Activated T-helper 17 cell treated with anti-CD3 and anti-CD28 coated beads, Interleukin-2, amount 50 U/mL, for 72 hours (primary cell): ENCODE data around the gene NUCB2. TPM values are rescaled to one million over a fixed set of nuclear protein-coding genes. Genes with fewer than 3 reads are reported as not detected.

Source experiments
- ATAC-seq: fragments of 150-1000 bp; cut with Tn5 transposase; replicated peaks from 2 replicates; pipeline ENCODE4 v1.10.0; 2021; ENCODE audit warnings: mild to moderate bottlenecking, moderate library complexity
- H3K27ac Mint-ChIP-seq: one replicate; pipeline ENCODE4 v1.8.0; 2022; ENCODE audit warnings: mixed read lengths
- H3K27me3 Mint-ChIP-seq: one replicate; pipeline ENCODE4 v1.8.0; 2022; ENCODE audit warnings: mixed read lengths
- H3K36me3 Mint-ChIP-seq: one replicate; pipeline ENCODE4 v1.8.0; 2022; ENCODE audit warnings: low read depth, mild to moderate bottlenecking, mixed read lengths
- H3K4me1 Mint-ChIP-seq: one replicate; pipeline ENCODE4 v1.8.0; 2022; ENCODE audit warnings: mixed read lengths
- H3K4me3 Mint-ChIP-seq: one replicate; pipeline ENCODE4 v1.8.0; 2022; ENCODE audit warnings: mild to moderate bottlenecking, mixed read lengths
- H3K9me3 Mint-ChIP-seq: one replicate; pipeline ENCODE4 v1.8.0; 2022; ENCODE audit warnings: mixed read lengths
- total RNA-seq, 2 donors: library from RNA; stranded (reverse); gene quantifications; one replicate each; pipeline ENCODE4 v1.2.3, GENCODE V29; 2022

Gene NUCB2
- total RNA-seq, 2 donors from 2014 or later, result 28.3 to 39.0 TPM

DNA sequence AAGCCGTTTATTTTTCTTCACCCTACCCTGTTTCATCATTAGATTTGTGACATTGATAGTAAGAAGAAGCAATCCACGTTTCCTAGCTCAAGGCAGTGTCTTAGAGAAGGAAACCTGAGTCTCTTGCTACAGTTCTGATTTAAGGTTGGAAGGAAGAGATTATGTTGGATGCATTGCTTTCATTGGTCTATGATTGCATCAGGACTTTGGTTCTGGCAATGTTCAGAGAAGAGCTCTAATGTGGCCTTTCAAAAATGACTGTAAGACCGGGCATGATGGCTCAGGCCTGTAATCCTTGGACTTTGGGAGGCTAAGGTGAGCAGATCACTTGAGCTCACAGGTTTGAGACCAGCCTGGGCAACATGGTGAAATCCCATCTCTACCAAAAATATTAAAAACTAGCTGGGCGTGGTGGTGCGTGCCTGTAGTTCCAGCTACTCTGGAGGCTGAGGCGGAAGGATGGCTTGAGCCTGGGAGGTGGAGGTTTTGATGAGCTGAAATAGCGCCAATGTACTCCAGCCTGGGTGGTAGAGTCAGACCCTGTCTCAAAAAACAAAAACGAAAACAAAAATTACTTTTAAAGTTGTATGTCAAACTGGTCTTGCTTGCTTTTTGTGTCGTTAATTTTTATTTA is 4.1 kb downstream of the NUCB2 start:
- Mint-ChIP-seq H3K9me3 (no peaks in the 10 kb centered on the region), H3K4me1 (peaks cover 6% of the 10 kb centered on the region), H3K27me3 (no peaks in the 10 kb centered on the region), H3K36me3 (no peaks in the 10 kb centered on the region), H3K27ac (no peak overlapping the region), H3K4me3 (no peak overlapping the region)
- no peak for ATAC-seq

DNA sequence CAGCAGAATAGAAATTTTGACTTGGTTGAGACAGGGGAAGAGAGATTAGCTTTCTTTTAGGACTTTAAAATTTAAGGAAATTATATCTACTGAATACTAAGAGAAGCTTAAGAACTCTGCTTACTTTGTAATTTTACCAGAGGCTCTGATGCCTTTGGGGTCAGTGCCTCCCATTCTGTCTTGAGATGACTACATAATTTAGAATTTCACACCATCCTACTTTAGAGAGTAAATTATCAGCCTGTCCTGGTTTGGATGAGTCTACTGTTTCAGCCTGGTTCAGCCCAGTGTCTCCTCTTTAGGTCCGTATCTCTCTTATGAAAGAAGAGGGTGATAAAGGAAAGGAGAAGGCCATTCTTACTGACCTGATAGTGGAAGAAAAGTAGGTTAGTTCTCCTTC is 9.8 kb downstream of the NUCB2 start:
- H3K27me3 Mint-ChIP-seq, result no peaks in the 10 kb centered on the region
- no peak overlapping the region for H3K4me3 Mint-ChIP-seq
- no peak for ATAC-seq
- no peaks in the 10 kb centered on the region for H3K36me3 Mint-ChIP-seq
- no peak overlapping the region for H3K27ac Mint-ChIP-seq
- no peaks in the 10 kb centered on the region for H3K9me3 Mint-ChIP-seq
- H3K4me1 Mint-ChIP-seq, result peaks cover 5% of the 10 kb centered on the region

DNA sequence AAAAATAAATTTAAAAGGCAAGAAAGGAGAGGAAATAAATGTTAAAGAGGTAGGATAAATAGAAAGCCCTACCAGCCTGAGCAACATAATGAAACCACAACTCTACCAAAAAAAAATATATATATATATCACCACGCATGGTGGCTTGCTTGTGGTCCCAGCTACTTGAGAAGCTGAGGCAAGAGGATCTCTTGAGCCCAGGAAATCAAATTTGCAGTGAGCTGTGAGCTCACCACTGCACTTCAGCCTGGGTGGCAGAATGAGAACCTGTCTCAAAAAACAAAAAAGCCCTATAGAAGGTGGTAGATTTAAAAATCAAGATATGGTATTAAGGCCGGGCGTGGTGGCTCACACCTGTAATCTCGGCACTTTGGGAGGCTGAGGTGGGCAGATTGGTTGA is 10.5 kb downstream of the NUCB2 start:
- no peaks in the 10 kb centered on the region for H3K27me3 Mint-ChIP-seq
- H3K4me3 Mint-ChIP-seq, result no peak overlapping the region
- no peaks in the 10 kb centered on the region for H3K36me3 Mint-ChIP-seq
- no peak for ATAC-seq
- no peak overlapping the region for H3K27ac Mint-ChIP-seq
- no peaks in the 10 kb centered on the region for H3K9me3 Mint-ChIP-seq
- H3K4me1 Mint-ChIP-seq, result peaks cover 5% of the 10 kb centered on the region

DNA sequence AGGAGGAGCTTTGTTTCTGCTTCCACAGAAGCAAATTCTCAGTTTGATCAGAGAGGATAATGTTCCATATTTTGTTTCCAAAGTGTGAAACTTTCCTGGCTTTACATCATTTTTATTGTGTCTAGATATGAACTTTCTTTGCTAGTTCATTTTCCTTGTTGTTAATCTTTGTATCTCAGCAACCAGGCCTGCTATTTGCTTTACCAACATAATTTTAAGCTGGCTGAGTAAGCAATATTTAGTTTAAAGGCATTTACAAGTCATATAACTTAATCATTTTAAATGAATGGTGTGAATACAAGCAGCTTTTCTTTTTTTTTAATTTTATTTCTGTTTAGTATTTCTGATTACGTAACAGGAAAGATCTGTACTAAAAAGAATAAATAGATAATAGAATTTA is 15.2 kb downstream of the NUCB2 start:
- Mint-ChIP-seq H3K4me1 (peaks cover 14% of the 10 kb centered on the region), H3K27ac (no peak overlapping the region), H3K27me3 (no peaks in the 10 kb centered on the region), H3K36me3 (no peaks in the 10 kb centered on the region), H3K9me3 (no peaks in the 10 kb centered on the region), H3K4me3 (no peak overlapping the region)
- ATAC-seq, result no peak

DNA sequence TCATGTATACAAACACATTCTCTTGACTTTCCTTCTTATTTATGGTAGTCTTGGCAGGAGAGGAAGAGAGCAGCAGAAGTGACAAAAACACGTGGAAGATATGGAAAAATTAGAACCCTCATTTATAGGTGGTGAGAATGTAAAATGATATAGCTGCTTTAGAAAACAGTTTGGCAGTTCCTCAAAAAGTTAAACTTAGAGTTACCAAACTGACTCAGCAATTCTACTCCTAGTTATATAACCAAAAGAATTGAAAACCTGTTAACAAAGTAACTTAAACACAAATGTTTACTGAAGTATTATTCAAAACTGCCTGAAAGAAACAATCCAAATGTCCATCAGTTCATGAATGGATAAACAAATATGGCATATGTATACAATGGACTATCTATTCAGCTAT is 16.8 kb downstream of the NUCB2 start:
- Mint-ChIP-seq H3K9me3 (no peaks in the 10 kb centered on the region), H3K4me3 (no peak overlapping the region), H3K36me3 (peaks cover 2% of the 10 kb centered on the region), H3K27ac (no peak overlapping the region), H3K27me3 (no peaks in the 10 kb centered on the region), H3K4me1 (peaks cover 21% of the 10 kb centered on the region)
- no peak for ATAC-seq

DNA sequence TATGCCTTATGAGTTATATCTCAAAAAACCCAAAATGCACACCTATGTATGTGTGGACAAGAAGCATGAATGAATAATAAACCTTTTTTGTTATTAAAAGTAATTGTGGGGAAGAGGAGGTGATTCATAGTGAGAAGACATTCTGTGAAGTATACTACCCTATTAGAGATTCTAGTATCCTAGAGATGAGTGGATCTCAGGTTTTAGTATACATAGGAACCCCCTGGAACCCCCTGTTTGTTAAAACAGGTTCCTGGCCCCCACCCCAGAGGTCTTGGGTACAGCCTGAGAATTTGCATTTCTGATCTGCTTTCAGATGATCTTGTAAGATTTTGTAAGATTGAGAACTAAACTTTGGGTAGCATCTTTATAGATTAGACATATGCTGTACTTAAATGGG is 17.5 kb downstream of the NUCB2 start:
- H3K9me3 Mint-ChIP-seq, result no peaks in the 10 kb centered on the region
- peak; percentile 28 for ATAC-seq

DNA sequence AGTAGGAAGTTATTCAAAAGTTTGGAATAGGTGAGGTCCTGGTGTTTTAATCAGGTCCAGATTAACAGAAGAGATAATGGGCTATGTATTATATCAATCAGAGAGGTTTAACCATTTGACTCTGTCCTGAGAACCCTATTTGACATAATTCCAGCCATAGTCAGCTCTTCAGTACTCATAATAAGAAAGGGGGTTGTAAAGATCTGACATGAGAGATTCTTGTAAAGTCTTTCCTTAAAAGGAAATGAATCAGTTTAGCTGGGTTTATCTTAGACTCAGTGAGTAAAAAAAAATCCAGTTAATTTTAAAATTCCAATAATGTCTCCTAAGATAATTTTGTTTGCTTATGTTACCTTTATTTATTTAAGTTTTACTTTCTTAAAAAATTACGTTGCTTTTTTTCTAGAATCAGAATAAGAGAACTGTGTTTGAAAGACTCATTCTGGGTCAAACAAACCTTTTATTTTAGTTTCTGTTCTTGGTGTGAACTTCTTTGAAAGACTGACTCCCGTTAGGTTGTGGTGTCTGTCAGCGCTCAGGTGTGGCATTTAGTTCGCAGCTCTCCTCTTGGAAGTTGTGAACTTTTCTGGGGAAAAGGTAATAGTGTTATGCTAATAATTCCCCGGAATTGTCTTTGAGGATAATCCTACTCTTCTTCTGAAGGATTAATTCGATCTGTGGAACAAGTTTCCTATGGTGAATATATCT is 20.5 kb downstream of the NUCB2 start:
- Mint-ChIP-seq H3K27ac (peak overlapping the region; percentile 79), H3K27me3 (no peaks in the 10 kb centered on the region), H3K36me3 (peaks cover 18% of the 10 kb centered on the region), H3K4me1 (peaks cover 21% of the 10 kb centered on the region), H3K4me3 (peak overlapping the region; percentile 69), H3K9me3 (no peaks in the 10 kb centered on the region)
- peak; percentile 80 for ATAC-seq

More for the DNA sequence above, 17.5 kb downstream of the NUCB2 start:
- Mint-ChIP-seq H3K4me1 (peaks cover 25% of the 10 kb centered on the region), H3K4me3 (no peak overlapping the region), H3K27me3 (no peaks in the 10 kb centered on the region), H3K36me3 (peaks cover 6% of the 10 kb centered on the region), H3K27ac (no peak overlapping the region)

DNA sequence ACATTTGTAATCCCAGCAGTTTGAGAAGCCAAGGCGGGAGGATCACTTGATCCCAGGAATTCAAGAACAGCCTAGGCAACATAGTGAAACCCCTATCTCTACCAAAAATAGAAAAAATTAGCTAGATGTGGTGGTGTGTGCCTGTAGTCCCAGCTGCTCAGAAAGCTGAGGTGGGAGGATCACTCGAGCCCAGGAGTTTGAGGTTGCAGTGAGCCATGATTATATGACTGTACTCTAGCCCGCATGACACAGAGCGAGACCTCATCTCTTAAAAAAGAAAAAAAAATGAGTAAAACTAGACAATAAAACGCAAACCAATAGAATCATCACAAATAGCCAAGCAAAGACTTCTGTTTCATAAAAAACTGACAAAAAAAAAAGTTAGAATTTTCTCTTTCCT is 21.8 kb downstream of the NUCB2 start:
- Mint-ChIP-seq H3K4me1 (peaks cover 21% of the 10 kb centered on the region), H3K36me3 (peaks cover 23% of the 10 kb centered on the region), H3K27me3 (no peaks in the 10 kb centered on the region), H3K9me3 (no peaks in the 10 kb centered on the region), H3K4me3 (peak overlapping the region; percentile 69), H3K27ac (peak overlapping the region; percentile 61)
- ATAC-seq, result peak; percentile 87

DNA sequence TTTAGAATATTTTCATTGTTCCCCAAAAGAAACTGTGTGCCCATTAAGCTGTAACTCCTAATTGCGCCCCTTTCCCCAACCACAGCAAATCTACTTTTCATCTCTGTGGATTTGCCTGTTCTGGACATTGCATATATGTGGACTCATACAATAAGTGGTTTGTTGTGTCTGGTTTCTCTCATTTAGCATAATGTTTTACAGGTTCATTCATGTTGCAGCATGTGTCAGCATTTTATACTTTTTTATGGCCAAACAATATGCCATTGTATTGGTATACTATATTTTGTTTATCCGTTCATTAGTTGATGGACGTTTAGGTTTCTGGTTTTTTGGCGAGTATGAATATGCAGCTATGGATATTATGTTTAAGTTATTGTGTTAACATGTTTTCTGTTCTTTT is 23.8 kb downstream of the NUCB2 start:
- Mint-ChIP-seq H3K4me3 (no peak overlapping the region), H3K4me1 (peaks cover 18% of the 10 kb centered on the region), H3K9me3 (no peaks in the 10 kb centered on the region), H3K27me3 (no peaks in the 10 kb centered on the region), H3K36me3 (peaks cover 29% of the 10 kb centered on the region), H3K27ac (no peak overlapping the region)
- ATAC-seq, result no peak

DNA sequence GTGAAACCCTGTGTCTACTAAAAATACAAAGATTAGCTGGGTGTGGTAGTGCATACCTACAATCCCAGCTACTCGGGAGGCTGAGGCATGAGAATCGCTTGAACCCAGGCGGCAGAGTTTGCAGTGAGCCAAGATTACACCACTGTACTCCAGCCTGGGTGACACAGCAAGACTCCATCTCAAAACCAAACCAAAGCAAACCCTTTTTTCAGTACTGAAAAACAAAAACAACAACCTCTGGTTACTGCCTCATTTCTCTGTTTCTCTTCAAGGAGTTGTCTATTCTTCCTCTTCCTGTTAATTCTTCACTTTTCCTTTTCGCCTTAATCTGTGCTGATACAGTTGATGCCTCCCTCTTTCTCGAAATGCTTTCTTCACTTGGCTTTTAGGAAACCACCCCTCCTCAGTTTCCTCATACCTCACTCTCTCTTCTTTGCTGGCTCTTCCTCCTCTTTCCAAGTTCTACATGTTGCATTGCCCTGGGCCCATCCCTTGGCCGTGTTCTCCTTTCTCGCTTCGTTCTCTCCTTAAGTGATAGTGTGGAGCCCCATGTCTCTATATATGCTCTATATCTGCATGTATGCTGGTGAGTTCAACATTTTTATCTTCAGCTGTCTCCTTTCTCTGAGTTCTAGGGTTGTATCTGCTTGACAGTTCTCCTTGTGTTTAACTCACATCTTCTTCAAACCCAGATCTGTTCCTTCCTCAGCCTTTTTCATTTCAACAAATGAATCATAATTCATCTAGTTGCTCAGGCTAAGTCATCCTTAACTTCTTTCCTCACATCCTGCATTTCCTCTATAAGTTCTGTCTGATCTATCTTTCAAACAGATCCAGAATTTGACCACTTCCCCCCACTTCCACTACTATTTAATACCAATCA is 37.1 kb downstream of the NUCB2 start:
- Mint-ChIP-seq H3K27me3 (no peaks in the 10 kb centered on the region), H3K9me3 (no peaks in the 10 kb centered on the region), H3K27ac (no peak overlapping the region)

DNA sequence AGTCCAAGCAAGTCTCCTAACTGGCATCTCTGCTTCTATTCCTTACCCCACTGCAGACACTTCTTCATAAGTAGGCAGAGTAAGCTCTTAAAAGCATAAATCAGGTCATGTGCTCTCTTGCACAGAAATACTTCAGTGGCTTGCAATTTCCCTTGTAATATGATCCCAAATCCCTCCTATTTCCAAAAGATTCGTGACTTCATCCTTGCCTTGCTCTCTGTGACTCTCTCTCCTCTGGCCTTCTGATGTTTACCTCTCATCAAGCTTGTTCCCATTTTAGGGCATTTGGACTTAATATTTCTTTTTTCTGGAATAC is 37.7 kb downstream of the NUCB2 start:
- Mint-ChIP-seq H3K36me3 (peaks cover 19% of the 10 kb centered on the region), H3K9me3 (no peaks in the 10 kb centered on the region), H3K4me3 (no peak overlapping the region), H3K27ac (no peak overlapping the region), H3K27me3 (no peaks in the 10 kb centered on the region), H3K4me1 (no peaks in the 10 kb centered on the region)
- ATAC-seq, result no peak

More for the DNA sequence above, 37.1 kb downstream of the NUCB2 start:
- H3K4me3 Mint-ChIP-seq, result no peak overlapping the region
- H3K36me3 Mint-ChIP-seq, result peaks cover 19% of the 10 kb centered on the region
- H3K4me1 Mint-ChIP-seq, result no peaks in the 10 kb centered on the region
- ATAC-seq, result peak; percentile 52

DNA sequence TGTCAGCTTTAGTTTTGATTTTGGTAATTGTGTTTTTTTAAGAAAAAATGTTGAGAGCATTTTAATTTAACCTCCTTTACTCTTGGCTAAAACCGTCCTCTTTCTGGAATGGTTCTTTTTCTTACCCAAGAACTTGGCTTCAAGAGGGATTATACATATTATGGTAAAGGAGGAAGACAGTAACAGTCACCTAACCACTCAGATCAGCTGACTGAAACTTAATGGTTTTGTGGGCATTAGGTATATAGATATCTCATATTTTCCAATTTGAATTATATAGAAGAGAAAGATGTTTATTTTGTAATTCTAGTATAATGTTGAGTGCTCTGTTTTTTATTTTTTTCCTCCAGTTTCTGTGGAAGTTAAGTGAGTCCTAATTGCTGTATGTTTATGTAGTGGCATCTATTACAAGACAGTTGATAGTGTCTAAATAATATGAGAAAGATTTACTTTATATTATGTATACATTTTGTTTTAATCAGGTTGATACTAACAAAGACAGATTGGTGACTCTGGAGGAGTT is 38.4 kb downstream of the NUCB2 start:
- Mint-ChIP-seq H3K36me3 (peaks cover 18% of the 10 kb centered on the region), H3K27ac (no peak overlapping the region), H3K27me3 (no peaks in the 10 kb centered on the region), H3K4me3 (no peak overlapping the region), H3K4me1 (no peaks in the 10 kb centered on the region), H3K9me3 (no peaks in the 10 kb centered on the region)
- peak; percentile 54 for ATAC-seq

DNA sequence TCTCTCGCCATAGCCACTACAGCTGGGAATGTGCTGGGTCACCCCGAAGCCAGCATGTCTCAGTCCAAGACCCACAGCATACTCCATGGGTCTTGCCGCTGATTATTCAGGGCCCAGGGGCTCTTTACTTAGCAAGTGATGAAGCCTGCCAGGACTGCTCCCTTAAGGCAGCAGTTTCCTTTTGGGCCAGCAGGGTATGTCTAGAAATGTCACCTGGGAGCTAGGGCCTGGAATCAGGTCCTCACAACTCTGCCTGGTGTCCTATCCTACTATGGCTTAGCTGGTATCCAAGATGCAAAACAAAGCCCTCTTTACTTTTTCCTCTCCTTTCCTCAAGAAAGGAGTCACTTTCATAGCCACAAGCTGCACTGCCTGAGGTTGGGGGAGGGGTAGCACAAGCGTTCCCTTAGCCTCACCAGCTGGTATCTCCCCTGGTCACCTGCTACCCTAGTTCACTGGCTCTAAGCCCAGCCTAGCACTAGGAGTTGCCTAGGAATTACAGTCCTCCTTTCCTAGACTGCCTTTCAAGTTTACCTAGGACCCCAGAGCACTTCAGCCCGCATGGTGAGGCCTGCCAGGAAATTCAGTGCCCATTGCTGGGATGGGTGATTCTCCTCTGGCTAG is 52.4 kb downstream of the NUCB2 start:
- no peaks in the 10 kb centered on the region for H3K27me3 Mint-ChIP-seq
- no peak for ATAC-seq
- peaks cover 24% of the 10 kb centered on the region for H3K36me3 Mint-ChIP-seq
- no peaks in the 10 kb centered on the region for H3K4me1 Mint-ChIP-seq
- no peaks in the 10 kb centered on the region for H3K9me3 Mint-ChIP-seq
- H3K27ac Mint-ChIP-seq, result no peak overlapping the region
- no peak overlapping the region for H3K4me3 Mint-ChIP-seq

DNA sequence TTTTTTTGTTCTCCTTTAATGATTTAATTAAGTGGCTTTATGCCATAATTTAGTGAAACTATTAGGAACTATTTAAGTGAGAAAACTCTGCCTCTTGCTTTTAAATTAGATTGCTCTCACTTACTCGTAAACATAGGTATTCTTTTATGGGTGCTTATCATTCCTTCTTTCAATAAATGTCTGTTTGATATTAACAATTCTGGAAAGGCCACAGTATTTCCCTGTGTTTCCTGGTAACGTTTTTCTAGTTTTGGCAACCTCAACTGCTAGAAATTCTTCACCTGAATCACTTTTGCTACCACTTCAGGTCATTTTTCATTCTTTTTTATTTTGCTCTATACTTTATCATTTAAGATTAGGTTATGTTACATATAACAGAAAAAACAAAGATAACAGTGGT is 55.1 kb downstream of the NUCB2 start:
- H3K36me3 Mint-ChIP-seq, result peaks cover 22% of the 10 kb centered on the region
- no peaks in the 10 kb centered on the region for H3K27me3 Mint-ChIP-seq
- no peak overlapping the region for H3K27ac Mint-ChIP-seq
- H3K4me3 Mint-ChIP-seq, result no peak overlapping the region
- no peaks in the 10 kb centered on the region for H3K4me1 Mint-ChIP-seq
- no peaks in the 10 kb centered on the region for H3K9me3 Mint-ChIP-seq
- no peak for ATAC-seq
